ENCODE results near the gene AGRN. TPM values are rescaled to one million over a fixed set of nuclear protein-coding genes. Genes with fewer than 3 reads are reported as not detected.
"Not testable (repeated sequence)": the region's sequence is repeated elsewhere in the genome, so short reads cannot be mapped to it uniquely, and the experiment has no call there.

The AGRN gene
- total RNA-seq, 1 donor: 7.9 TPM

GRCh38 chr1:973459-974292 lies 46.2 kb upstream of the AGRN start:
- no peak for TF ChIP-seq CTCF (IDR thresholded peaks at IDR 0.05; ENCODE audit: insufficient read depth, low read length)
- no peak overlapping the region for H3K4me3 ChIP-seq (ENCODE audit: low read depth, low read length)
- no peak for DNase-seq (ENCODE audit: low read depth)

GRCh38 chr1:974293-974640 lies 45.7 kb upstream of the AGRN start:
- H3K4me3 ChIP-seq (ENCODE audit: low read depth, low read length): no peak overlapping the region
- TF ChIP-seq CTCF (IDR thresholded peaks at IDR 0.05; ENCODE audit: insufficient read depth, low read length): no peak
- no peak for DNase-seq (ENCODE audit: low read depth)

- TF ChIP-seq CTCF (IDR thresholded peaks at IDR 0.05; ENCODE audit: insufficient read depth, low read length): no peak
- H3K4me3 ChIP-seq (ENCODE audit: low read depth, low read length): no peak overlapping the region
- no peak for DNase-seq (ENCODE audit: low read depth)
Measured at GRCh38 chr1:974687-975328, 45.1 kb upstream of the AGRN start.

- DNase-seq (ENCODE audit: low read depth): no peak
- H3K4me3 ChIP-seq (ENCODE audit: low read depth, low read length): no peak overlapping the region
- TF ChIP-seq CTCF (IDR thresholded peaks at IDR 0.05; ENCODE audit: insufficient read depth, low read length): no peak
Measured at GRCh38 chr1:975365-975764, 44.6 kb upstream of the AGRN start.

GRCh38 chr1:975896-976683 lies 43.8 kb upstream of the AGRN start:
- TF ChIP-seq CTCF (IDR thresholded peaks at IDR 0.05; ENCODE audit: insufficient read depth, low read length): peak; percentile 49
- no peak overlapping the region for H3K4me3 ChIP-seq (ENCODE audit: low read depth, low read length)
- peak; percentile 16 for DNase-seq (ENCODE audit: low read depth)

- not testable (repeated sequence) for H3K4me3 ChIP-seq (ENCODE audit: low read depth, low read length); DNase-seq (ENCODE audit: low read depth)
Measured at GRCh38 chr1:976791-977190, 43.1 kb upstream of the AGRN start.

All from fibroblast of the aortic adventitia (primary cell).